Trophoblast cell (in vitro differentiated cells and primary cell): ENCODE measurements around the gene EID2B.

Source experiments
- DNase-seq, 2 donors: peaks; one replicate each; pipeline ENCODE4 v3.0.0-alpha.2; 2016
- H2AFZ ChIP-seq: 2 replicates; pipeline ENCODE4 v1.6.1; 2013; ENCODE audit warnings: low read length, moderate library complexity, mild to moderate bottlenecking; ENCODE audit not compliant: insufficient read depth, poor library complexity
- H2AK5ac ChIP-seq: 2 replicates; pipeline ENCODE4 v1.6.1; 2013; ENCODE audit warnings: mild to moderate bottlenecking, low read length
- H2BK120ac ChIP-seq: 2 replicates; pipeline ENCODE4 v1.6.1; 2013; ENCODE audit warnings: low read length, mild to moderate bottlenecking, moderate library complexity; ENCODE audit not compliant: insufficient read depth, poor library complexity
- H2BK12ac ChIP-seq: 2 replicates; pipeline ENCODE4 v1.6.1; 2013; ENCODE audit warnings: mild to moderate bottlenecking, low read length, moderate library complexity
- H2BK5ac ChIP-seq: 2 replicates; pipeline ENCODE4 v1.6.1; 2013; ENCODE audit warnings: low read length, low read depth, moderate library complexity, mild to moderate bottlenecking; ENCODE audit not compliant: poor library complexity
- H3K14ac ChIP-seq: 2 replicates; pipeline ENCODE4 v1.6.1; 2013; ENCODE audit warnings: mild to moderate bottlenecking, low read length
- H3K18ac ChIP-seq: 2 replicates; pipeline ENCODE4 v1.6.1; 2013; ENCODE audit warnings: mild to moderate bottlenecking, low read length
- H3K23ac ChIP-seq: 2 replicates; pipeline ENCODE4 v1.6.1; 2013; ENCODE audit warnings: low read length
- H3K27ac ChIP-seq: 2 replicates; pipeline ENCODE4 v1.5.1; 2013; ENCODE audit warnings: low read depth, mild to moderate bottlenecking, inconsistent platforms, low read length, moderate library complexity
- H3K27me3 ChIP-seq: 2 replicates; pipeline ENCODE4 v1.6.1; 2013; ENCODE audit warnings: inconsistent platforms, mild to moderate bottlenecking, low read length, moderate library complexity; ENCODE audit not compliant: insufficient read depth
- H3K36me3 ChIP-seq, 2 experiments: 1 replicate in 1 of 2; 2 replicates in 1 of 2; pipeline ENCODE4 v1.6.1; 2013; ENCODE audit warnings: low read length in 2 of 2, mild to moderate bottlenecking in 2 of 2, moderate library complexity in 1 of 2; ENCODE audit not compliant: insufficient read depth in 2 of 2, control insufficient read depth in 1 of 2
- H3K4ac ChIP-seq: 2 replicates; pipeline ENCODE4 v1.6.1; 2013; ENCODE audit warnings: low read depth, mild to moderate bottlenecking, low read length, moderate library complexity
- H3K4me1 ChIP-seq, 2 experiments: 1 replicate in 1 of 2; 2 replicates in 1 of 2; pipeline ENCODE4 v1.6.1; 2013; ENCODE audit warnings: low read length in 2 of 2, mild to moderate bottlenecking in 2 of 2, moderate library complexity in 1 of 2; ENCODE audit not compliant: insufficient read depth in 2 of 2, control insufficient read depth in 1 of 2
- H3K4me2 ChIP-seq: 2 replicates; pipeline ENCODE4 v1.6.1; 2013; ENCODE audit warnings: inconsistent platforms, mild to moderate bottlenecking, low read length, moderate library complexity
- H3K4me3 ChIP-seq: 2 replicates; pipeline ENCODE4 v1.5.1; 2013; ENCODE audit warnings: mild to moderate bottlenecking, low read depth, low read length, inconsistent platforms
- H3K79me1 ChIP-seq: one replicate; pipeline ENCODE4 v1.6.1; 2013; ENCODE audit warnings: low read length
- H3K79me2 ChIP-seq: 2 replicates; pipeline ENCODE4 v1.6.1; 2013; ENCODE audit warnings: low read length, mild to moderate bottlenecking; ENCODE audit not compliant: control insufficient read depth, insufficient read depth, poor library complexity
- H3K9ac ChIP-seq: 2 replicates; pipeline ENCODE4 v1.6.1; 2013; ENCODE audit warnings: mild to moderate bottlenecking, low read length
- H3K9me3 ChIP-seq: 2 replicates; pipeline ENCODE4 v1.6.1; 2013; ENCODE audit warnings: low read depth, mild to moderate bottlenecking, control low read depth, inconsistent platforms, low read length; ENCODE audit not compliant: insufficient read depth
- H4K12ac ChIP-seq: 2 replicates; pipeline ENCODE4 v1.6.1; 2013; ENCODE audit warnings: low read depth, mild to moderate bottlenecking, low read length, moderate library complexity
- H4K8ac ChIP-seq: 2 replicates; pipeline ENCODE4 v1.6.1; 2013; ENCODE audit warnings: low read depth, mild to moderate bottlenecking, low read length, moderate library complexity
- H4K91ac ChIP-seq: one replicate; pipeline ENCODE4 v1.6.1; 2013; ENCODE audit warnings: low read depth, mild to moderate bottlenecking, low read length, moderate library complexity
- WGBS: extraction: QIAGEN DNeasy Blood & Tissue Kit; methylation state at CpG from one replicate; pipeline ENCODE4 v1.1.7; 2013; ENCODE audit warnings: missing lambda C conversion rate; ENCODE audit not compliant: insufficient read length, insufficient coverage; ENCODE audit errors: extremely low coverage; 5-methylcytosine and 5-hydroxymethylcytosine counted together

Gene EID2B

GRCh38 chr19:39533003-39533512 lies 406 bp upstream of the EID2B start:
- no peak for DNase-seq
- no peak overlapping the region for H3K23ac ChIP-seq
- WGBS: no CpG with 5 or more reads among the region's 12 CpGs
- no peak overlapping the region for H3K4me2 ChIP-seq
- no peak overlapping the region for H2BK5ac ChIP-seq
- peaks cover 1% of the 10 kb centered on the region for H3K9me3 ChIP-seq
- H3K27ac ChIP-seq: no peak overlapping the region
- H3K4me3 ChIP-seq: no peak overlapping the region
- H3K79me2 ChIP-seq: no peaks in the 10 kb centered on the region
- H4K12ac ChIP-seq: no peak overlapping the region
- H3K9ac ChIP-seq: no peak overlapping the region
- no peak overlapping the region for H4K8ac ChIP-seq
- H3K18ac ChIP-seq: no peak overlapping the region
- peaks cover 2 to 5% of the 10 kb centered on the region in 2 experiments for H3K4me1 ChIP-seq
- H3K14ac ChIP-seq: no peak overlapping the region
- H2AFZ ChIP-seq: no peak overlapping the region
- no peaks in the 10 kb centered on the region for H3K79me1 ChIP-seq
- H3K27me3 ChIP-seq: no peaks in the 10 kb centered on the region
- no peak overlapping the region for H2BK12ac ChIP-seq
- H2BK120ac ChIP-seq: no peak overlapping the region
- H2AK5ac ChIP-seq: no peak overlapping the region
- no peak overlapping the region for H4K91ac ChIP-seq
- no peak overlapping the region for H3K4ac ChIP-seq
- H3K36me3 ChIP-seq: no peaks in the 10 kb centered on the region

- no peak overlapping the region for H3K14ac ChIP-seq
- no CpG with 5 or more reads among the region's 14 CpGs for WGBS
- no peaks in the 10 kb centered on the region for H3K27me3 ChIP-seq
Observed at GRCh38 chr19:39531834-39532232, 819 bp downstream of the EID2B start.

GRCh38 chr19:39525205-39525604 lies 7.4 kb downstream of the EID2B start:
- no peaks in the 10 kb centered on the region for H3K79me2 ChIP-seq
- no peak overlapping the region for H3K4ac ChIP-seq
- no peak overlapping the region for H3K14ac ChIP-seq
- no peak overlapping the region for H4K91ac ChIP-seq
- no CpG with 5 or more reads among the region's 3 CpGs for WGBS
- H3K4me3 ChIP-seq: no peak overlapping the region
- no peaks in the 10 kb centered on the region for H3K27me3 ChIP-seq
- peaks cover 2% of the 10 kb centered on the region for H3K79me1 ChIP-seq
- no peak overlapping the region for H2BK120ac ChIP-seq
- no peak overlapping the region for H3K18ac ChIP-seq
- H2AK5ac ChIP-seq: no peak overlapping the region
- no peak overlapping the region for H2BK5ac ChIP-seq
- H2AFZ ChIP-seq: no peak overlapping the region
- H3K36me3 ChIP-seq: no peaks in the 10 kb centered on the region
- H4K8ac ChIP-seq: no peak overlapping the region
- no peak overlapping the region for H2BK12ac ChIP-seq
- H3K9ac ChIP-seq: no peak overlapping the region
- H4K12ac ChIP-seq: no peak overlapping the region
- H3K23ac ChIP-seq: no peak overlapping the region
- peaks cover 4 to 5% of the 10 kb centered on the region in 2 experiments for H3K4me1 ChIP-seq
- H3K27ac ChIP-seq: no peak overlapping the region
- H3K4me2 ChIP-seq: no peak overlapping the region
- H3K9me3 ChIP-seq: peaks cover 3% of the 10 kb centered on the region
- DNase-seq: no peak

More at GRCh38 chr19:39531834-39532232, 819 bp downstream of the EID2B start:
- H3K9me3 ChIP-seq: peaks cover 1% of the 10 kb centered on the region
- no peak overlapping the region for H4K91ac ChIP-seq
- H2BK5ac ChIP-seq: no peak overlapping the region
- peak overlapping the region; percentile 87 for H3K9ac ChIP-seq
- no peak overlapping the region for H2AK5ac ChIP-seq
- H3K36me3 ChIP-seq: no peaks in the 10 kb centered on the region
- H2BK120ac ChIP-seq: no peak overlapping the region
- no peaks in the 10 kb centered on the region for H3K79me1 ChIP-seq
- H3K4me3 ChIP-seq: peak overlapping the region; percentile 98
- H3K4me2 ChIP-seq: peak overlapping the region; percentile 96
- H3K79me2 ChIP-seq: no peaks in the 10 kb centered on the region
- H3K4me1 ChIP-seq: peaks cover 2 to 5% of the 10 kb centered on the region in 2 experiments
- H2AFZ ChIP-seq: peak overlapping the region; percentile 82
- no peak overlapping the region for H3K18ac ChIP-seq
- peak overlapping the region; percentile 75 for H4K8ac ChIP-seq
- no peak for DNase-seq
- H3K4ac ChIP-seq: no peak overlapping the region
- no peak overlapping the region for H3K23ac ChIP-seq
- no peak overlapping the region for H4K12ac ChIP-seq
- H2BK12ac ChIP-seq: no peak overlapping the region
- no peak overlapping the region for H3K27ac ChIP-seq

- H3K4me2 ChIP-seq: no peak overlapping the region
- H3K4ac ChIP-seq: no peak overlapping the region
- no CpG with 5 or more reads among the region's 8 CpGs for WGBS
- no peak overlapping the region for H2BK5ac ChIP-seq
- DNase-seq: peak in 1 of 2 donors; percentile 11
- no peak overlapping the region for H2AK5ac ChIP-seq
- no peak overlapping the region for H3K14ac ChIP-seq
- H3K27me3 ChIP-seq: no peaks in the 10 kb centered on the region
- H4K12ac ChIP-seq: no peak overlapping the region
- H2AFZ ChIP-seq: no peak overlapping the region
- peaks cover 2% of the 10 kb centered on the region for H3K79me1 ChIP-seq
- H3K36me3 ChIP-seq: no peaks in the 10 kb centered on the region
- peaks cover 3% of the 10 kb centered on the region for H3K9me3 ChIP-seq
- no peak overlapping the region for H3K9ac ChIP-seq
- H2BK12ac ChIP-seq: no peak overlapping the region
- H3K4me1 ChIP-seq: peaks cover 5 to 6% of the 10 kb centered on the region in 2 experiments
- H3K18ac ChIP-seq: no peak overlapping the region
- no peak overlapping the region for H3K27ac ChIP-seq
- no peaks in the 10 kb centered on the region for H3K79me2 ChIP-seq
- no peak overlapping the region for H3K4me3 ChIP-seq
- H4K91ac ChIP-seq: no peak overlapping the region
- H2BK120ac ChIP-seq: no peak overlapping the region
- no peak overlapping the region for H4K8ac ChIP-seq
- H3K23ac ChIP-seq: no peak overlapping the region
Observed at GRCh38 chr19:39524495-39524894, 8.2 kb downstream of the EID2B start.
